Ishikawa (cell line): ENCODE data around the gene IFI16.

ENCODE experiments used
- CEBPB ChIP-seq: IDR thresholded peaks from 2 replicates; pipeline ENCODE4 v1.6.1; 2012
- CREB1 ChIP-seq: IDR thresholded peaks from 2 replicates; pipeline ENCODE4 v1.6.1; 2012; ENCODE audit warnings: low read depth
- EGR1 ChIP-seq: IDR thresholded peaks from 2 replicates; pipeline ENCODE4 v1.6.1; 2012
- EP300 ChIP-seq: IDR thresholded peaks from 2 replicates; pipeline ENCODE4 v1.6.1; 2012; ENCODE audit warnings: borderline replicate concordance
- FOXM1 ChIP-seq: IDR thresholded peaks from 2 replicates; pipeline ENCODE4 v1.6.1; 2012; ENCODE audit warnings: low read depth, borderline replicate concordance
- NFIC ChIP-seq: IDR thresholded peaks from 2 replicates; pipeline ENCODE4 v1.6.1; 2012
- RAD21 ChIP-seq: IDR thresholded peaks from 2 replicates; pipeline ENCODE4 v1.6.1; 2012; ENCODE audit warnings: low read depth
- REST ChIP-seq: IDR thresholded peaks from 2 replicates; pipeline ENCODE4 v1.6.1; 2012; ENCODE audit warnings: low read depth, mild to moderate bottlenecking
- TAF1 ChIP-seq: IDR thresholded peaks from 2 replicates; pipeline ENCODE4 v1.6.1; 2012; ENCODE audit warnings: low read depth, mild to moderate bottlenecking
- TCF12 ChIP-seq: IDR thresholded peaks from 2 replicates; pipeline ENCODE4 v1.6.1; 2012; ENCODE audit warnings: low read depth
- TEAD4 ChIP-seq: IDR thresholded peaks from 2 replicates; pipeline ENCODE4 v1.6.1; 2012
- YY1 ChIP-seq: IDR thresholded peaks from 2 replicates; pipeline ENCODE4 v1.6.1; 2012; ENCODE audit warnings: low read depth
- ZBTB7A ChIP-seq: IDR thresholded peaks from 2 replicates; pipeline ENCODE4 v1.6.1; 2012; ENCODE audit warnings: low read depth
- TF ChIP-seq, protein P1 (sequence below): IDR thresholded peaks from 2 replicates; pipeline ENCODE4 v1.6.1; 2012
- TF ChIP-seq, protein P2 (sequence below): IDR thresholded peaks from 2 replicates; pipeline ENCODE4 v1.6.1; 2012

IFI16 gene

DNA sequence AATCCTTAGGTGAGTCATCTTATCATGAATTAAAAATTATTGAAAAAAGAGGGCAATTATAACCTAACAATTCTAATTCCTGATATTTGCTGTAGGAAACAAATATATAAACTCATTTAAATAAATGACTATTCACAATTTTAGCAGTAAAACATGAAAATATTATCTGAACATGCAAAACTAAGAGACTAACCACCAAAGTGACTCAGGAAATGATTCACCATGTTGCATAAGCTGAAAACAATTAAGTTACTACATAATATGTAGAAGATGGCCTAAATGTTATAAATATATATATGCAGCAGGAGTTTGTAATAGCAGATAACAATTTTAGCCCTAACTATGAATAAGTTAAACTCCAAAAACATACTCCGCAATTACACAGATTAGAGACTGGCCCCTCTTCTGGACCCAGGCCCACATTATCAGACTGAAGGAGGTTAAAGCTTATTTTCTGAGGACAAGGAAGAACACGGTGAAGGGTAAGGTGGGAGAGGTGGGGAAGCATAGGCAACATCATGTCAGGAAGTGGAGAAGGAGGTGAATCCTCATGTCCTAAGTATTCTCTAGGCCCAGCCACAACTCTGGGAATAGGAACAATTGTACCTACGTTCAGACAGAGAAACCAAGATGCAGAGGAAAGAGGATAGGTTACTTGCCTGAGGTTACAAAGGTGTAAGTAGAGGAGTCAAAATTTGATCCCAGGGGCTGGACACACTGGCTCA, 82.5 kb downstream of the IFI16 start:
- TF ChIP-seq TAF1, result no peak
- TF ChIP-seq RAD21, result no peak
- TF ChIP-seq TEAD4, result no peak
- TF ChIP-seq YY1, result no peak
- TF ChIP-seq EP300, result no peak
- no peak for TF ChIP-seq EGR1
- no peak for TF ChIP-seq CREB1
- TF ChIP-seq, protein P1, sequence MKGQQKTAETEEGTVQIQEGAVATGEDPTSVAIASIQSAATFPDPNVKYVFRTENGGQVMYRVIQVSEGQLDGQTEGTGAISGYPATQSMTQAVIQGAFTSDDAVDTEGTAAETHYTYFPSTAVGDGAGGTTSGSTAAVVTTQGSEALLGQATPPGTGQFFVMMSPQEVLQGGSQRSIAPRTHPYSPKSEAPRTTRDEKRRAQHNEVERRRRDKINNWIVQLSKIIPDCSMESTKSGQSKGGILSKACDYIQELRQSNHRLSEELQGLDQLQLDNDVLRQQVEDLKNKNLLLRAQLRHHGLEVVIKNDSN, result no peak
- TF ChIP-seq, protein P2, sequence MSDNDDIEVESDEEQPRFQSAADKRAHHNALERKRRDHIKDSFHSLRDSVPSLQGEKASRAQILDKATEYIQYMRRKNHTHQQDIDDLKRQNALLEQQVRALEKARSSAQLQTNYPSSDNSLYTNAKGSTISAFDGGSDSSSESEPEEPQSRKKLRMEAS, result no peak
- TF ChIP-seq NFIC, result no peak
- no peak for TF ChIP-seq CEBPB
- TF ChIP-seq TCF12, result no peak
- no peak for TF ChIP-seq FOXM1
- no peak for TF ChIP-seq ZBTB7A
- TF ChIP-seq REST, result no peak

GRCh38 chr1:159098596-159098995, 88.9 kb downstream of the IFI16 start:
- TF ChIP-seq CEBPB (no peak), TCF12 (no peak)

DNA sequence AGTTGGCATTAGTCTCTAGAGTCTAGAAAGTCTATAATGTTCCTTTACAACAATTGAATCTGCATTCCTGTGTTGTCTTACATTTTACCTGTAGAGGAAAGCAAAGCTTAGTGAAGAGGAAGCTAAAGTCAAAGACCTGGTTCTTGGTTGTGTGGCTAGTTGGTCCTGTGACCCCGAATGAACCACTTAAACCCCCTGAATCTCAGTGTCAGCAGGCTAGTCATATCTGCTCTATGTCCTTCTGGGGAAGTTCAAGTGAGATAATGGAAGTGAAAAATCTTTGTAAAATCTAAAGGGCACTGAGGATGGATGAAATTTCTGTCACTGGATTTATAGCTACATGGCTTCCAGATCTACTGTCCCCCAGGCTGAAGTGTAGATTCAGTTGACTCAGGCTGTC, 90.9 kb downstream of the IFI16 start:
- no peak for TF ChIP-seq TAF1
- TF ChIP-seq TEAD4, result no peak
- no peak for TF ChIP-seq FOXM1
- no peak for TF ChIP-seq REST
- TF ChIP-seq YY1, result no peak
- TF ChIP-seq CREB1, result no peak
- TF ChIP-seq ZBTB7A, result no peak
- TF ChIP-seq NFIC, result no peak
- TF ChIP-seq, protein P2, result no peak
- TF ChIP-seq, protein P1, result no peak
- no peak for TF ChIP-seq EGR1
- no peak for TF ChIP-seq TCF12
- TF ChIP-seq EP300, result no peak
- TF ChIP-seq CEBPB, result no peak
- TF ChIP-seq RAD21, result no peak
